Lower lobe of right lung (tissue), 2 donors: ENCODE results near the gene PLAC8L1. TPM values are rescaled to one million over a fixed set of nuclear protein-coding genes. Genes with fewer than 3 reads are reported as not detected.

Source experiments
- ATAC-seq, 2 donors: fragments of 200-7000 bp; cut with Tn5 transposase; one replicate each; pipeline ENCODE4 v1.9.1; 2020 to 2022; ENCODE audit warnings: mild to moderate bottlenecking in 2 of 2, moderate library complexity in 2 of 2
- DNase-seq: peaks from one replicate; pipeline ENCODE4 v3.0.0-alpha.2; 2020
- H3K27ac ChIP-seq: fragments of 200-600 bp; one replicate; pipeline ENCODE4 v1.8.0; 2022
- H3K27me3 ChIP-seq: fragments of 200-600 bp; one replicate; pipeline ENCODE4 v1.8.0; 2022; ENCODE audit warnings: low read depth
- H3K36me3 ChIP-seq: fragments of 200-600 bp; one replicate; pipeline ENCODE4 v1.8.0; 2022; ENCODE audit warnings: mild to moderate bottlenecking
- H3K4me1 ChIP-seq: fragments of 200-600 bp; one replicate; pipeline ENCODE4 v1.8.0; 2022
- H3K4me3 ChIP-seq: fragments of 200-600 bp; one replicate; pipeline ENCODE4 v1.8.0; 2022; ENCODE audit warnings: mild to moderate bottlenecking
- H3K9me3 ChIP-seq: fragments of 200-600 bp; one replicate; pipeline ENCODE4 v1.8.0; 2022
- CTCF ChIP-seq: fragments of 200-600 bp; IDR thresholded peaks from one replicate; pipeline ENCODE4 v1.8.0; 2022; ENCODE audit warnings: antibody characterized with exemption, mild to moderate bottlenecking
- intact Hi-C: fragments of 100-400 bp; cut with DNase I; formaldehyde crosslinking; loops from one replicate; pipeline ENCODE4 v1.11.0; 2022
- total RNA-seq: library from RNA; stranded (reverse); fragmentation: NEBNext Ultra II Directional; extraction: Animal tissue kit (Norgen Biotek cat#: 25700); gene quantifications from one replicate; pipeline ENCODE4 v1.2.1, GENCODE V29; 2021
- donor health status: DM: no; HTN: yes; CAD: no; lungs with severe emphysema.

Gene PLAC8L1
- total RNA-seq, 1 donor from 2014 or later: not detected

GRCh38 chr5:146047396-146047795, 58.0 kb downstream of the PLAC8L1 start:
- Histone ChIP-seq H3K9me3 (no peaks in the 10 kb centered on the region), H3K27ac (no peak overlapping the region), H3K27me3 (no peaks in the 10 kb centered on the region), H3K4me3 (no peak overlapping the region), H3K36me3 (no peaks in the 10 kb centered on the region), H3K4me1 (no peaks in the 10 kb centered on the region)
- TF ChIP-seq CTCF: no peak
- intact Hi-C loops: no loop called here
- DNase-seq (no peak), ATAC-seq (peak; percentile 46 to 64)

- H3K27me3 ChIP-seq: no peaks in the 10 kb centered on the region
- H3K9me3 ChIP-seq: no peaks in the 10 kb centered on the region
- H3K27ac ChIP-seq: no peak overlapping the region
- DNase-seq (no peak), ATAC-seq (no peak)
- H3K36me3 ChIP-seq: no peaks in the 10 kb centered on the region
- intact Hi-C loops: no loop called here
- H3K4me3 ChIP-seq: no peak overlapping the region
- no peaks in the 10 kb centered on the region for H3K4me1 ChIP-seq
- TF ChIP-seq CTCF: no peak
Measured at GRCh38 chr5:146043722-146044121, 61.7 kb downstream of the PLAC8L1 start.

GRCh38 chr5:146042628-146043279, 62.6 kb downstream of the PLAC8L1 start:
- no peaks in the 10 kb centered on the region for H3K27me3 ChIP-seq
- no peak overlapping the region for H3K4me3 ChIP-seq
- DNase-seq: no peak
- H3K27ac ChIP-seq: no peak overlapping the region
- TF ChIP-seq CTCF: no peak
- ATAC-seq: peak in 1 of 2 donors; percentile 29
- intact Hi-C loops: no loop called here
- no peaks in the 10 kb centered on the region for H3K9me3 ChIP-seq
- no peaks in the 10 kb centered on the region for H3K4me1 ChIP-seq
- H3K36me3 ChIP-seq: no peaks in the 10 kb centered on the region

GRCh38 chr5:146041180-146041789, 64.1 kb downstream of the PLAC8L1 start:
- intact Hi-C loops: no loop called here
- H3K9me3 ChIP-seq: no peaks in the 10 kb centered on the region
- ATAC-seq (peak in 1 of 2 donors; percentile 52), DNase-seq (no peak)
- no peak overlapping the region for H3K27ac ChIP-seq
- H3K4me3 ChIP-seq: no peak overlapping the region
- no peaks in the 10 kb centered on the region for H3K4me1 ChIP-seq
- no peaks in the 10 kb centered on the region for H3K27me3 ChIP-seq
- TF ChIP-seq CTCF: peak; percentile 34
- H3K36me3 ChIP-seq: no peaks in the 10 kb centered on the region

DNA sequence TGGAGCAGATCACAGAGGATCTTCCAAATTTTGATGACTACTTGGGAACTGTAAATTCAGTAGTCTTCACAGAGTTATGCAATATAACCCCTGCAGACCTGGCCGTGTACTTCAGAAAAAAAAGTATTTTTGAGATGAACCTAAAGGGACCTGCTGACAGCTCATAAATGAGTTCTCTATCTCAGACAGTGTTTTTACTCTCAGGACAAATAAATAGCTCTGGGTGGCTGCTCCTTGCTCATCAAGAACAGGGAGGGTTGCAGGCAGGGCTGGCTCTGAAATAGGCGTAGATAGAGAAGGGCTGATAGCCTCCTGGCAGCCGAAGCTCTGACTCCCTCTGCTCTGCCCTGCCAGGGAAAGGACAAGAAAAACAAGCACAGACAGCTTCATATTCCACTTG, 64.8 kb downstream of the PLAC8L1 start:
- DNase-seq: no peak

More for the DNA sequence above, 64.8 kb downstream of the PLAC8L1 start:
- Histone ChIP-seq H3K4me1 (no peaks in the 10 kb centered on the region), H3K27me3 (no peaks in the 10 kb centered on the region), H3K36me3 (no peaks in the 10 kb centered on the region), H3K27ac (no peak overlapping the region), H3K4me3 (no peak overlapping the region), H3K9me3 (no peaks in the 10 kb centered on the region)
- intact Hi-C loops: no loop called here
- TF ChIP-seq CTCF: no peak
- ATAC-seq: no peak
